Right hindlimb (tissue), 1 donor: Measurements from ENCODE around the gene FBXW4.

Source experiments
- DNase-seq: peaks from one replicate; pipeline ENCODE4 v3.0.0-alpha.2; 2018

FBXW4 gene

GRCh38 chr10:101695404-101695890, 477 bp upstream of the FBXW4 start:
- no peak for DNase-seq

GRCh38 chr10:101693978-101694673, 844 bp downstream of the FBXW4 start:
- peak; percentile 68 for DNase-seq

GRCh38 chr10:101693651-101693977, 1.4 kb downstream of the FBXW4 start:
- peak; percentile 57 for DNase-seq

- no peak for DNase-seq
These were observed 3.9 kb downstream of the FBXW4 start for GRCh38 chr10:101691081-101691480.

GRCh38 chr10:101690461-101690860, 4.5 kb downstream of the FBXW4 start:
- no peak for DNase-seq

GRCh38 chr10:101687071-101687658, 7.8 kb downstream of the FBXW4 start:
- DNase-seq, result peak; percentile 43

- no peak for DNase-seq
These were observed 8.6 kb downstream of the FBXW4 start for GRCh38 chr10:101686133-101686925.

- DNase-seq, result no peak
These were observed 10.2 kb downstream of the FBXW4 start for GRCh38 chr10:101684782-101685181.

- DNase-seq, result no peak
These were observed 11.7 kb downstream of the FBXW4 start for GRCh38 chr10:101683276-101683675.

- DNase-seq, result no peak
These were observed 12.7 kb downstream of the FBXW4 start for GRCh38 chr10:101682172-101682825.

GRCh38 chr10:101676565-101676964, 18.4 kb downstream of the FBXW4 start:
- no peak for DNase-seq

- DNase-seq, result no peak
These were observed 19.9 kb downstream of the FBXW4 start for GRCh38 chr10:101675115-101675514.

- DNase-seq, result no peak
These were observed 22.4 kb downstream of the FBXW4 start for GRCh38 chr10:101672536-101672935.

- DNase-seq, result no peak
These were observed 23.5 kb downstream of the FBXW4 start for GRCh38 chr10:101671453-101671852.

- no peak for DNase-seq
These were observed 24.3 kb downstream of the FBXW4 start for GRCh38 chr10:101670635-101671034.

GRCh38 chr10:101669181-101669580, 25.8 kb downstream of the FBXW4 start:
- DNase-seq, result no peak

- DNase-seq, result no peak
These were observed 26.4 kb downstream of the FBXW4 start for GRCh38 chr10:101668566-101668965.

GRCh38 chr10:101666083-101666482, 28.9 kb downstream of the FBXW4 start:
- DNase-seq, result no peak

GRCh38 chr10:101663097-101663496, 31.9 kb downstream of the FBXW4 start:
- DNase-seq, result no peak

- no peak for DNase-seq
These were observed 34.7 kb downstream of the FBXW4 start for GRCh38 chr10:101660256-101660655.

GRCh38 chr10:101658975-101659374, 36.0 kb downstream of the FBXW4 start:
- DNase-seq, result no peak

GRCh38 chr10:101656890-101657289, 38.1 kb downstream of the FBXW4 start:
- no peak for DNase-seq

- no peak for DNase-seq
These were observed 39.4 kb downstream of the FBXW4 start for GRCh38 chr10:101655570-101655969.
